K562 (cell line): ENCODE results near the gene HIF1A. TPM values are rescaled to one million over a fixed set of nuclear protein-coding genes. Genes with fewer than 3 reads are reported as not detected.

Source experiments
- ATAC-seq: fragments of 200-7000 bp; cut with Tn5 transposase; 3 replicates; pipeline ENCODE4 v1.9.1; 2020; ENCODE audit warnings: moderate library complexity
- BruUV-seq: library from RNA; stranded (reverse); fragments of 400-500 nt; replicated peaks from 2 replicates; lab custom pipeline; 2021; lab: Mats Ljungman, UMichigan
- CTCF ChIA-PET: fragments of 300-600 bp; formaldehyde crosslinking; extraction: SDS; loops from one replicate; lab custom pipeline; 2021; ENCODE audit warnings: low intra/inter-chr PET ratio; lab: Yijun Ruan, JAX
- POLR2A ChIA-PET: fragments of 300-600, 350-650 bp; sonication (Branson Sonifier 250); formaldehyde crosslinking; extraction: SDS; loops from one replicate; lab custom pipeline; 2021; ENCODE audit warnings: antibody characterized with exemption, inconsistent platforms; lab: Yijun Ruan, JAX
- DNase-seq, 4 experiments: peaks; one replicate each; pipeline versions ENCODE4 v3.0.0 to v3.0.0-alpha.2; 2011 to 2018; ENCODE audit warnings: low spot score in 3 of 4, mixed read lengths in 3 of 4; ENCODE audit errors: extremely low read depth in 1 of 4
- FAIRE-seq: peaks from 2 replicates; lab custom pipeline; 2011; peaks lifted over from hg19 to GRCh38; lab: Jason Lieb, UNC
- H2AFZ ChIP-seq: 2 replicates; pipeline ENCODE4 v1.6.0; 2011; ENCODE audit warnings: low read depth, low read length, control low read depth, inconsistent platforms
- H3K27ac ChIP-seq: fragments of 200-600 bp; 3 replicates; pipeline ENCODE4 v1.8.0; 2011; ENCODE audit warnings: low read depth, mild to moderate bottlenecking, control low read depth, inconsistent platforms, low read length, moderate library complexity, mixed read lengths; ENCODE audit errors: extremely low read depth
- H3K27me3 ChIP-seq, 2 experiments: fragments of 300-600 bp in 1 of 2; 2 replicates in 1 of 2; 3 replicates in 1 of 2; pipeline versions ENCODE4 v1.6.0 to v1.8.0; 2011; ENCODE audit warnings: inconsistent platforms in 2 of 2, low read length in 2 of 2, mild to moderate bottlenecking in 1 of 2, mixed read lengths in 1 of 2, moderate library complexity in 1 of 2; ENCODE audit not compliant: control insufficient read depth in 2 of 2, insufficient read depth in 2 of 2
- H3K36me3 ChIP-seq: fragments of 300-600 bp; 3 replicates; pipeline ENCODE4 v1.8.0; 2011; ENCODE audit warnings: mild to moderate bottlenecking, low read length, inconsistent platforms; ENCODE audit not compliant: control insufficient read depth, insufficient read depth
- H3K4me1 ChIP-seq, 2 experiments: fragments of 200-600 bp in 1 of 2; replicated peaks in 1 of 2; 2 replicates in 1 of 2; 3 replicates in 1 of 2; pipeline versions ENCODE4 v1.5.1 to v1.8.0; 2011; ENCODE audit warnings: inconsistent platforms in 2 of 2, low read length in 2 of 2, mild to moderate bottlenecking in 1 of 2, mixed read lengths in 1 of 2, moderate library complexity in 1 of 2; ENCODE audit not compliant: control insufficient read depth in 2 of 2, insufficient read depth in 2 of 2
- H3K4me2 ChIP-seq: 2 replicates; pipeline ENCODE4 v1.6.1; 2011; ENCODE audit warnings: low read length, control low read depth, inconsistent platforms, mixed read lengths; ENCODE audit not compliant: insufficient read depth
- H3K4me3 ChIP-seq: fragments of 200-600 bp; sonication (generic), shearing (Covaris generic); 2 replicates; pipeline ENCODE4 v1.5.1; 2016; ENCODE audit warnings: control low read depth, inconsistent platforms
- H3K79me2 ChIP-seq: fragments of 200-600 bp; 3 replicates; pipeline ENCODE4 v1.8.0; 2011; ENCODE audit warnings: low read length, inconsistent platforms; ENCODE audit not compliant: control insufficient read depth, insufficient read depth
- H3K9ac ChIP-seq, 2 experiments: 2 replicates each; pipeline versions ENCODE4 v1.6.0 to v1.6.1; 2011; ENCODE audit warnings: low read depth in 2 of 2, low read length in 2 of 2, control low read depth in 1 of 2, inconsistent platforms in 1 of 2, mild to moderate bottlenecking in 1 of 2, mixed read lengths in 1 of 2; ENCODE audit not compliant: insufficient read depth in 1 of 2
- H3K9me1 ChIP-seq: one replicate; pipeline ENCODE4 v1.6.0; 2011; ENCODE audit warnings: inconsistent platforms, mild to moderate bottlenecking, low read length, moderate library complexity; ENCODE audit not compliant: control insufficient read depth, insufficient read depth
- H3K9me3 ChIP-seq: replicated peaks from 2 replicates; pipeline ENCODE4 v1.5.1; 2011; ENCODE audit warnings: low read depth, low read length, inconsistent platforms; ENCODE audit not compliant: control insufficient read depth, insufficient read depth
- H4K20me1 ChIP-seq: replicated peaks from 2 replicates; pipeline ENCODE4 v1.6.1; 2011; ENCODE audit warnings: low read length, inconsistent platforms, mixed read lengths; ENCODE audit not compliant: control insufficient read depth, insufficient read depth
- BHLHE40 ChIP-seq: IDR thresholded peaks from 2 replicates; pipeline ENCODE4 v1.6.1; 2011; ENCODE audit warnings: low read length, improper control_type of control experiment
- POLR2A ChIP-seq: fragments of 450-650 bp; conservative IDR thresholded peaks from 2 replicates; pipeline ENCODE4 v1.6.1; 2016
- POLR2G ChIP-seq: fragments of 200-400 bp; formaldehyde crosslinking; IDR thresholded peaks from 2 replicates; pipeline ENCODE4 v1.6.1; 2017; ENCODE audit warnings: low read depth, mild to moderate bottlenecking, antibody characterized with exemption, low read length, moderate library complexity
- ZNF224 ChIP-seq: sonication (generic); formaldehyde crosslinking; IDR thresholded peaks from 2 replicates; pipeline ENCODE4 v1.8.0; 2022; ENCODE audit warnings: mild to moderate bottlenecking, missing genetic modification reagents
- ZNF274 ChIP-seq: IDR thresholded peaks from 2 replicates; pipeline ENCODE4 v1.6.1; 2011; ENCODE audit warnings: low read depth, mild to moderate bottlenecking, low read length, moderate library complexity, borderline replicate concordance
- WGBS: fragments of 100-300 bp; shearing (Covaris generic); methylation state at CpG from one replicate; pipeline ENCODE4 v1.1.6; 2016; ENCODE audit warnings: low coverage, mixed read lengths; ENCODE audit not compliant: insufficient coverage; ENCODE audit errors: missing lambda C conversion rate; 5-methylcytosine and 5-hydroxymethylcytosine counted together
- in situ Hi-C: fragments of 300-500 bp; cut with MboI; formaldehyde crosslinking; loops from 4 replicates; pipeline ENCODE4 v1.15.0; 2018; ENCODE audit warnings: inconsistent platforms, mixed read lengths
- intact Hi-C: fragments of 100-400 bp; cut with micrococcal nuclease; formaldehyde crosslinking; loops from 2 replicates; pipeline ENCODE4 v1.14.2; 2022
- polyA plus RNA-seq, 8 experiments: library from polyadenylated mRNA; depleted of rRNA in 4 of 8; stranded (reverse) in 5 of 8; unstranded in 3 of 8; fragments of >200 nt; fragmentation: Nextera tagmentation in 2 of 8; fragmentation: Illumina TruSeq in 1 of 8; extraction: Ambion mirVana in 2 of 8; extraction: Trizol in 1 of 8; gene quantifications; 2 replicates each; pipeline versions ENCODE4 v1.2.1 to v1.2.3, GENCODE V29; 2011 to 2014; ENCODE audit warnings: inconsistent platforms in 1 of 8, missing spikeins in 1 of 8
- total RNA-seq, 7 experiments: library from RNA; depleted of rRNA in 6 of 7; stranded (reverse); fragments of >200 nt in 6 of 7; fragmentation: Illumina TruSeq in 2 of 7; extraction: Trizol in 2 of 7; gene quantifications; 2 replicates each; pipeline versions ENCODE4 v1.2.1 to v1.2.3, GENCODE V29; 2011 to 2021; ENCODE audit warnings: low replicate concordance in 1 of 7
- TF ChIP-seq, protein P1 (sequence below), 2 experiments: IDR thresholded peaks in 1 of 2; conservative IDR thresholded peaks in 1 of 2; 2 replicates each; pipeline ENCODE4 v1.6.1; 2016; ENCODE audit warnings: low read depth in 2 of 2, mild to moderate bottlenecking in 1 of 2, missing compliant biosample characterization in 1 of 2, missing genetic modification characterization in 1 of 2, moderate library complexity in 1 of 2
- TF ChIP-seq, protein P2 (sequence below): fragments of 450-650 bp; formaldehyde crosslinking; IDR thresholded peaks from 2 replicates; pipeline ENCODE4 v1.4.0; 2022; ENCODE audit warnings: mild to moderate bottlenecking, moderate library complexity
- TF ChIP-seq, protein P3 (sequence below): sonication (generic); formaldehyde crosslinking; IDR thresholded peaks from 2 replicates; pipeline ENCODE4 v1.8.1; 2023; ENCODE audit warnings: mild to moderate bottlenecking, missing genetic modification reagents
- TF ChIP-seq, protein P4 (sequence below): sonication (generic); formaldehyde crosslinking; IDR thresholded peaks from 2 replicates; pipeline ENCODE4 v1.8.0; 2022; ENCODE audit warnings: mild to moderate bottlenecking, low read depth, missing genetic modification reagents
- TF ChIP-seq, protein P5 (sequence below): fragments of 250-450 bp; sonication (Bioruptor Pico); IDR thresholded peaks from 2 replicates; pipeline ENCODE4 v1.8.0; 2021; ENCODE audit warnings: borderline replicate concordance, mild to moderate bottlenecking, moderate library complexity; ENCODE audit not compliant: poor library complexity, severe bottlenecking

The HIF1A gene
- total and polyA plus RNA-seq, 9 of the 15 experiments (the other 6 are each of a cell fraction or from before 2014, with no cell fraction given): 5.9 to 35.3 (median 24.2) TPM

DNA sequence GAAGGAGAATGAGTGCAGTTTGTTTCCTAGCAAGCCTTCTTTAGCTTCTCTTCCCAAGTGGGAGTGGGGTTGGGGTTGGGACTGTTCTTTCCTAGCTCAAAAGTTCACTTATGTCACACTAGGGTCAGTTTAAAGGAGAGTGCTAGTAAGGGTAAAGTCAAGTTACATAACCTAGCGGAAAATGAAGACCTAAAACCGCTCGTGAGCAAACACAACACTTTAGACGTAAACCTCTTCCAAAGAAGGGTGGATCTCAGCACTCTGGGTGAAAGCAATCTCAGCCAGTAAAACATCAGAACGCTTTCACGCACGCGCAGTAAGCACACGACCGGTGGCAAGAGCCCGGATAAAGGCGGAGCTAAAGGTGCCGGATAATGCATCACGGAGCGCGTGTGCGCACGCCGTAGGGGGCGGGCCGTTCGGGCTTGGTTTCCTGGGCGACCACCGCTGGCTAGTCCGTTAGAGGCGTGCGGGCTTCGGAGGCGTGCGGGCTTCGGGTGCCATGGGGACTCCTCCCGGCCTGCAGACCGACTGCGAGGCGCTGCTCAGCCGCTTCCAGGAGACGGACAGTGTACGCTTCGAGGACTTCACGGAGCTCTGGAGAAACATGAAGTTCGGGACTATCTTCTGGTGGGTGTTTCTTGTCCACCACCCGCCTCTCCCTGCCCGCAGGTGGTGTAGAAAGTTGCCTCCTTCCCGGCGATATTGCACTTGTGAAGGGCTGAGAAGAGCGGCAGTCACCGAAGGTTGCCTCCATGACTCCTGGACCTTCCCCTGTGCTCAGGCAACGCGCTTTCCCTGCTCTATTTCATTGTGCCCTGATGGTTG lies 66.9 kb downstream of the HIF1A start, which contains the start of gene SNAPC1:
Gene SNAPC1, plus strand, starts transcription at position 462 of the 828 bp plus-strand sequence. Its CDS starts 41 bp downstream, at position 503.
- Histone ChIP-seq H2AFZ (peak within 1 kb of the TSS; percentile 95), H3K36me3 (peaks cover 9% of the 10 kb centered on the region; the same call in 2 of the 3 replicates), H3K4me1 (peaks cover 0 to 5% of the 10 kb centered on the region in 2 experiments; a peak in 2 of 5 replicates), H3K27ac (peak within 1 kb of the TSS; percentile 86), H3K9ac (peak within 1 kb of the TSS; percentile 72 to 94), H3K9me1 (no peaks in the 10 kb centered on the region), H3K79me2 (peaks cover 48% of the 10 kb centered on the region), H3K9me3 (no peaks in the 10 kb centered on the region), H3K4me2 (peak within 1 kb of the TSS; percentile 98), H3K27me3 (no peaks in the 10 kb centered on the region; a peak in 1 of 5 replicates), H3K4me3 (peak within 1 kb of the TSS; percentile 77), H4K20me1 (no peaks in the 10 kb centered on the region)
- TSS peak; percentile 61 for BruUV-seq
- FAIRE-seq (peak; percentile 99), DNase-seq (peak; percentile 93 to 98 (median 94)), ATAC-seq (peak; percentile 97)
- ChIA-PET POLR2A (interaction anchor here (0.6 to 2.8 kb wide), 8 partner anchors 8 to 1757 kb away, joined by 3 to 23 read pairs (median 3); no protein-coding TSS in a partner anchor), CTCF (no interaction called here)
- intact Hi-C loops (no loop called here), in situ Hi-C loops (no loop called here)
- under 1% methylated on average over 41 of the region's 49 CpGs for WGBS
- TF ChIP-seq, protein P1, sequence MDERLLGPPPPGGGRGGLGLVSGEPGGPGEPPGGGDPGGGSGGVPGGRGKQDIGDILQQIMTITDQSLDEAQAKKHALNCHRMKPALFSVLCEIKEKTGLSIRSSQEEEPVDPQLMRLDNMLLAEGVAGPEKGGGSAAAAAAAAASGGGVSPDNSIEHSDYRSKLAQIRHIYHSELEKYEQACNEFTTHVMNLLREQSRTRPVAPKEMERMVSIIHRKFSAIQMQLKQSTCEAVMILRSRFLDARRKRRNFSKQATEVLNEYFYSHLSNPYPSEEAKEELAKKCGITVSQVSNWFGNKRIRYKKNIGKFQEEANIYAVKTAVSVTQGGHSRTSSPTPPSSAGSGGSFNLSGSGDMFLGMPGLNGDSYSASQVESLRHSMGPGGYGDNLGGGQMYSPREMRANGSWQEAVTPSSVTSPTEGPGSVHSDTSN (CRISPR knock-in tag; IDR thresholded peaks at IDR 0.05; ENCODE audit: low read depth): no peak
- TF ChIP-seq, protein P1 (tag; conservative IDR thresholded peaks at IDR 0.05; ENCODE audit: low read depth): peak; percentile 77
- TF ChIP-seq ZNF224 (CRISPR knock-in tag): no peak
- TF ChIP-seq, protein P2, sequence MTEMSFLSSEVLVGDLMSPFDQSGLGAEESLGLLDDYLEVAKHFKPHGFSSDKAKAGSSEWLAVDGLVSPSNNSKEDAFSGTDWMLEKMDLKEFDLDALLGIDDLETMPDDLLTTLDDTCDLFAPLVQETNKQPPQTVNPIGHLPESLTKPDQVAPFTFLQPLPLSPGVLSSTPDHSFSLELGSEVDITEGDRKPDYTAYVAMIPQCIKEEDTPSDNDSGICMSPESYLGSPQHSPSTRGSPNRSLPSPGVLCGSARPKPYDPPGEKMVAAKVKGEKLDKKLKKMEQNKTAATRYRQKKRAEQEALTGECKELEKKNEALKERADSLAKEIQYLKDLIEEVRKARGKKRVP (CRISPR knock-in tag): no peak
- no peak for TF ChIP-seq ZNF274
- TF ChIP-seq, protein P3, sequence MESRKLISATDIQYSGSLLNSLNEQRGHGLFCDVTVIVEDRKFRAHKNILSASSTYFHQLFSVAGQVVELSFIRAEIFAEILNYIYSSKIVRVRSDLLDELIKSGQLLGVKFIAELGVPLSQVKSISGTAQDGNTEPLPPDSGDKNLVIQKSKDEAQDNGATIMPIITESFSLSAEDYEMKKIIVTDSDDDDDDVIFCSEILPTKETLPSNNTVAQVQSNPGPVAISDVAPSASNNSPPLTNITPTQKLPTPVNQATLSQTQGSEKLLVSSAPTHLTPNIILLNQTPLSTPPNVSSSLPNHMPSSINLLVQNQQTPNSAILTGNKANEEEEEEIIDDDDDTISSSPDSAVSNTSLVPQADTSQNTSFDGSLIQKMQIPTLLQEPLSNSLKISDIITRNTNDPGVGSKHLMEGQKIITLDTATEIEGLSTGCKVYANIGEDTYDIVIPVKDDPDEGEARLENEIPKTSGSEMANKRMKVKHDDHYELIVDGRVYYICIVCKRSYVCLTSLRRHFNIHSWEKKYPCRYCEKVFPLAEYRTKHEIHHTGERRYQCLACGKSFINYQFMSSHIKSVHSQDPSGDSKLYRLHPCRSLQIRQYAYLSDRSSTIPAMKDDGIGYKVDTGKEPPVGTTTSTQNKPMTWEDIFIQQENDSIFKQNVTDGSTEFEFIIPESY (CRISPR knock-in tag): no peak
- peak; percentile 87 for TF ChIP-seq POLR2G
- peak; percentile 73 for TF ChIP-seq POLR2A
- peak; percentile 70 for TF ChIP-seq BHLHE40
- TF ChIP-seq, protein P4, sequence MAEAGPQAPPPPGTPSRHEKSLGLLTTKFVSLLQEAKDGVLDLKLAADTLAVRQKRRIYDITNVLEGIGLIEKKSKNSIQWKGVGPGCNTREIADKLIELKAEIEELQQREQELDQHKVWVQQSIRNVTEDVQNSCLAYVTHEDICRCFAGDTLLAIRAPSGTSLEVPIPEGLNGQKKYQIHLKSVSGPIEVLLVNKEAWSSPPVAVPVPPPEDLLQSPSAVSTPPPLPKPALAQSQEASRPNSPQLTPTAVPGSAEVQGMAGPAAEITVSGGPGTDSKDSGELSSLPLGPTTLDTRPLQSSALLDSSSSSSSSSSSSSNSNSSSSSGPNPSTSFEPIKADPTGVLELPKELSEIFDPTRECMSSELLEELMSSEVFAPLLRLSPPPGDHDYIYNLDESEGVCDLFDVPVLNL: no peak
- TF ChIP-seq, protein P5, sequence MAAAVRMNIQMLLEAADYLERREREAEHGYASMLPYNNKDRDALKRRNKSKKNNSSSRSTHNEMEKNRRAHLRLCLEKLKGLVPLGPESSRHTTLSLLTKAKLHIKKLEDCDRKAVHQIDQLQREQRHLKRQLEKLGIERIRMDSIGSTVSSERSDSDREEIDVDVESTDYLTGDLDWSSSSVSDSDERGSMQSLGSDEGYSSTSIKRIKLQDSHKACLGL (CRISPR knock-in tag): no peak
